SK-N-SH (cell line): ENCODE measurements around the gene FCER1G. TPM values are rescaled to one million over a fixed set of nuclear protein-coding genes. Genes with fewer than 3 reads are reported as not detected.

Source experiments
- CTCF ChIA-PET: fragments of 300-600, 350-600 bp; formaldehyde crosslinking; extraction: SDS; loops from one replicate; lab custom pipeline; 2021; lab: Yijun Ruan, JAX
- POLR2A ChIA-PET: fragments of 350-600 bp; sonication (Branson Sonifier 250); formaldehyde crosslinking; extraction: SDS; loops from one replicate; lab custom pipeline; 2020; ENCODE audit warnings: antibody characterized with exemption, inconsistent platforms; lab: Yijun Ruan, JAX
- DNase-seq: peaks from one replicate; pipeline ENCODE4 v3.0.0; 2012
- H2AFZ ChIP-seq: fragments of 200-600 bp; sonication (generic); 2 replicates; pipeline ENCODE4 v1.8.1; 2016; ENCODE audit warnings: antibody characterized with exemption, mild to moderate bottlenecking, low read depth
- H3F3A ChIP-seq: fragments of 200-600 bp; sonication (generic); replicated peaks from 2 replicates; pipeline ENCODE3; 2016; ENCODE audit warnings: antibody characterized with exemption, mild to moderate bottlenecking; ENCODE audit not compliant: insufficient read depth
- H3K27ac ChIP-seq, 2 experiments: fragments of 200-500 bp in 1 of 2; fragments of 200-600 bp in 1 of 2; sonication (Bioruptor generic) in 1 of 2; sonication (generic), shearing (Covaris generic) in 1 of 2; 2 replicates each; pipeline versions ENCODE4 v1.5.1 to v1.6.1; 2014 to 2016; ENCODE audit warnings: low read depth in 2 of 2, inconsistent platforms in 1 of 2, low read length in 1 of 2, mild to moderate bottlenecking in 1 of 2, mixed read lengths in 1 of 2
- H3K27me3 ChIP-seq: fragments of 200-600 bp; sonication (generic), shearing (Covaris generic); 2 replicates; pipeline ENCODE4 v1.6.1; 2016; ENCODE audit warnings: mixed run types; ENCODE audit not compliant: insufficient read depth
- H3K36me3 ChIP-seq, 2 experiments: fragments of 200-500 bp in 1 of 2; fragments of 200-600 bp in 1 of 2; sonication (Bioruptor generic) in 1 of 2; sonication (generic) in 1 of 2; replicated peaks in 1 of 2; 2 replicates each; pipeline versions ENCODE3 to v1.5.1; 2014 to 2016; ENCODE audit warnings: low read length in 1 of 2, mild to moderate bottlenecking in 1 of 2; ENCODE audit not compliant: insufficient read depth in 2 of 2, control insufficient read depth in 1 of 2
- H3K4me1 ChIP-seq, 2 experiments: fragments of 200-500 bp in 1 of 2; fragments of 200-600 bp in 1 of 2; sonication (Bioruptor generic) in 1 of 2; sonication (generic), shearing (Covaris generic) in 1 of 2; 2 replicates each; pipeline versions ENCODE4 v1.5.1 to v1.6.1; 2014 to 2016; ENCODE audit warnings: low read depth in 1 of 2, low read length in 1 of 2, mixed run types in 1 of 2; ENCODE audit not compliant: insufficient read depth in 2 of 2, control insufficient read depth in 1 of 2
- H3K4me2 ChIP-seq: fragments of 200-600 bp; sonication (generic), shearing (Covaris generic); 2 replicates; pipeline ENCODE4 v1.6.1; 2017; ENCODE audit warnings: mixed run types
- H3K4me3 ChIP-seq, 2 experiments: fragments of 200-500 bp in 1 of 2; fragments of 200-600 bp in 1 of 2; sonication (Bioruptor generic) in 1 of 2; sonication (generic), shearing (Covaris generic) in 1 of 2; 2 replicates each; pipeline versions ENCODE4 v1.5.1 to v1.8.1; 2014 to 2016; ENCODE audit warnings: low read depth in 2 of 2, inconsistent platforms in 1 of 2, low read length in 1 of 2, mild to moderate bottlenecking in 1 of 2, mixed read lengths in 1 of 2, moderate library complexity in 1 of 2
- H3K79me2 ChIP-seq: fragments of 200-600 bp; sonication (generic); 2 replicates; pipeline ENCODE4 v1.8.1; 2017; ENCODE audit warnings: mild to moderate bottlenecking; ENCODE audit not compliant: insufficient read depth
- H3K9ac ChIP-seq: fragments of 200-600 bp; sonication (generic); 2 replicates; pipeline ENCODE4 v1.6.1; 2017; ENCODE audit warnings: mixed run types
- H3K9me2 ChIP-seq: fragments of 200-600 bp; sonication (generic); 2 replicates; pipeline ENCODE4 v1.6.1; 2017; ENCODE audit warnings: mixed run types
- H3K9me3 ChIP-seq: fragments of 200-600 bp; sonication (generic); 2 replicates; pipeline ENCODE4 v1.6.1; 2017; ENCODE audit warnings: mixed run types, mild to moderate bottlenecking, moderate library complexity
- H4K20me1 ChIP-seq: fragments of 200-600 bp; sonication (generic); 2 replicates; pipeline ENCODE4 v1.6.1; 2017; ENCODE audit warnings: mild to moderate bottlenecking, mixed run types; ENCODE audit not compliant: insufficient read depth
- ELF1 ChIP-seq: IDR thresholded peaks from 2 replicates; pipeline ENCODE4 v1.4.0; 2012
- FOSL2 ChIP-seq: IDR thresholded peaks from 2 replicates; pipeline ENCODE4 v1.4.0; 2012; ENCODE audit warnings: low read depth, mild to moderate bottlenecking, moderate library complexity, borderline replicate concordance
- FOXJ3 ChIP-seq: sonication (generic); formaldehyde crosslinking; IDR thresholded peaks from 2 replicates; pipeline ENCODE4 v1.5.1; 2020; ENCODE audit warnings: mild to moderate bottlenecking, missing genetic modification reagents
- FOXM1 ChIP-seq: IDR thresholded peaks from 2 replicates; pipeline ENCODE4 v1.4.0; 2012; ENCODE audit warnings: low read depth, mild to moderate bottlenecking
- GABPA ChIP-seq: IDR thresholded peaks from 2 replicates; pipeline ENCODE4 v1.4.0; 2012; ENCODE audit warnings: low read depth, mild to moderate bottlenecking
- IRF3 ChIP-seq: fragments of 150-350 bp; IDR thresholded peaks from 2 replicates; pipeline ENCODE4 v1.6.1; 2016; ENCODE audit warnings: mild to moderate bottlenecking, low read depth, low read length
- JUND ChIP-seq: IDR thresholded peaks from 2 replicates; pipeline ENCODE4 v1.4.0; 2012
- MAX ChIP-seq: IDR thresholded peaks from 2 replicates; pipeline ENCODE4 v1.4.0; 2012; ENCODE audit warnings: low read depth
- REST ChIP-seq: IDR thresholded peaks from 2 replicates; pipeline ENCODE4 v1.6.1; 2012; ENCODE audit warnings: mild to moderate bottlenecking, low read depth, low read length, moderate library complexity
- SIN3A ChIP-seq: IDR thresholded peaks from 2 replicates; pipeline ENCODE4 v1.6.1; 2012; ENCODE audit warnings: low read depth, mild to moderate bottlenecking, low read length, moderate library complexity, borderline replicate concordance
- TAF1 ChIP-seq: IDR thresholded peaks from 2 replicates; pipeline ENCODE4 v1.6.1; 2012; ENCODE audit warnings: low read depth, mild to moderate bottlenecking, low read length, moderate library complexity, borderline replicate concordance
- USF1 ChIP-seq: IDR thresholded peaks from 2 replicates; pipeline ENCODE4 v1.4.0; 2012; ENCODE audit warnings: low read depth, borderline replicate concordance
- USF2 ChIP-seq: fragments of 150-350 bp; IDR thresholded peaks from 2 replicates; pipeline ENCODE4 v1.6.1; 2017; ENCODE audit warnings: antibody characterized with exemption, low read length, low read depth, borderline replicate concordance
- ZBTB33 ChIP-seq: IDR thresholded peaks from 2 replicates; pipeline ENCODE4 v1.4.0; 2012; ENCODE audit warnings: low read depth, borderline replicate concordance
- WGBS: methylation state at CpG from one replicate; pipeline ENCODE4 v1.1.6; 2017; ENCODE audit warnings: low lambda C conversion rate; 5-methylcytosine and 5-hydroxymethylcytosine counted together
- polyA plus RNA-seq, 3 experiments: library from polyadenylated mRNA; depleted of rRNA; stranded (reverse); fragments of >200 nt; gene quantifications; 2 replicates each; pipeline ENCODE4 v1.2.3, GENCODE V29; 2012

FCER1G gene
- polyA plus RNA-seq, 1 of the 3 experiments (the other 2 are of a cell fraction), result 0.61 TPM

- no peak for TF ChIP-seq USF2
- TF ChIP-seq IRF3, result no peak
- TF ChIP-seq FOXJ3 (CRISPR knock-in tag), result no peak
- no peak for TF ChIP-seq USF1
Measured at GRCh38 chr1:161259765-161260164, 44.7 kb downstream of the FCER1G start (continued).

GRCh38 chr1:161260376-161261260 is 45.5 kb downstream of the FCER1G start:
- no peak for DNase-seq
- 45% methylated on average over 9 of the region's 9 CpGs for WGBS
- POLR2A ChIA-PET, result no interaction called here

More at GRCh38 chr1:161260376-161261260, 45.5 kb downstream of the FCER1G start:
- Histone ChIP-seq H3K9me3 (peaks cover 8% of the 10 kb centered on the region; the same call in 1 of the 2 replicates), H3K27me3 (peaks cover 32% of the 10 kb centered on the region), H2AFZ (no peak overlapping the region), H3K79me2 (no peaks in the 10 kb centered on the region), H3K9ac (no peak overlapping the region), H3K9me2 (no peaks in the 10 kb centered on the region)
- no peak for TF ChIP-seq ZBTB33
- no peak for TF ChIP-seq SIN3A
- no peak for TF ChIP-seq FOXM1
- TF ChIP-seq TAF1, result no peak
- TF ChIP-seq GABPA, result no peak
- no peak for TF ChIP-seq MAX
- no peak for TF ChIP-seq USF1
- TF ChIP-seq USF2, result no peak
- no peak for TF ChIP-seq FOSL2
- TF ChIP-seq IRF3, result no peak
- TF ChIP-seq JUND, result no peak
- TF ChIP-seq REST, result no peak
- no peak for TF ChIP-seq ELF1
- TF ChIP-seq, all 33 proteins: peak for 0
- Histone ChIP-seq H3K4me2 (no peak overlapping the region), H3K36me3 (no peaks in the 10 kb centered on the region), H3F3A (no peaks in the 10 kb centered on the region), H3K4me1 (peaks cover 0 to 8% of the 10 kb centered on the region in 2 experiments; a peak in 1 of 4 replicates), H3K27ac (no peak overlapping the region), H4K20me1 (no peaks in the 10 kb centered on the region), H3K4me3 (no peak overlapping the region)
- CTCF ChIA-PET, result interaction anchor here (0.7 to 1.4 kb wide), 8 partner anchors 31 to 122 kb away, joined by 3 to 4 read pairs (median 3); partner anchors contain the start of gene APOA2
